ENCODE measurements around the gene DCAF5. TPM values are rescaled to one million over a fixed set of nuclear protein-coding genes. Genes with fewer than 3 reads are reported as not detected.
"Not testable (repeated sequence)": the region's sequence is repeated elsewhere in the genome, so short reads cannot be mapped to it uniquely, and the experiment has no call there.

DCAF5 gene
- polyA plus RNA-seq, 1 donor (not counting 4 experiments of a cell fraction or from before 2014, with no cell fraction given): 29.5 TPM

DNA sequence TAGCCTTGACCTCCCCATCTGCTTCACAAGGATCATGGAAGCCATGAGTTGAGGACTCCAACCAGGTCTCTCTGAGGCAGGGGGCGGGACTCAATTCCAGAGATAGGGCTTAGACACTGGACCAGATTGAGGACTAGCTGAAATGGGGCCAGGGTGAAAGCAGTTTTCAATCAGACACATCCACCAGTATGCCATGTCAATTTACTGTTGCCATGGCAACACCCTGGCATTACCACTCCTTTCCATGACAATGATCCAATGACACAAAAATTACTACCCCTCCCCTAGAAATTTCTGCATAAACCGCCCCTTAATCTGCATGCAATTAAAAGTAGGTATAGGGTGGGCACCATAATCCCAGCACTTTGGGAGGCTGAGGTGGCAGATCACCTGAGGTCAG lies 18.6 kb upstream of the DCAF5 start:
- Histone ChIP-seq H3K4me1 (ENCODE audit: control insufficient read depth, extremely low read depth, insufficient read depth, low read length) (no peaks in the 10 kb centered on the region), H4K20me1 (ENCODE audit: control insufficient read depth, extremely low read depth, insufficient read depth, low read length) (no peaks in the 10 kb centered on the region), H3K9ac (ENCODE audit: control insufficient read depth, extremely low read depth, insufficient read depth, low read length) (no peak overlapping the region), H2AFZ (ENCODE audit: control insufficient read depth, low read length) (no peak overlapping the region), H3K9me3 (ENCODE audit: control insufficient read depth, low read depth, low read length) (no peaks in the 10 kb centered on the region), H3K4me3 (ENCODE audit: control insufficient read depth in 2 of 3, extremely low read depth in 1 of 3, insufficient read depth in 2 of 3, low read depth in 1 of 3, low read length in 3 of 3) (no peak overlapping the region), H3K27me3 (ENCODE audit: control insufficient read depth, extremely low read depth, insufficient read depth, low read length) (no peaks in the 10 kb centered on the region), H3K36me3 (ENCODE audit: control insufficient read depth in 2 of 2, extremely low read depth in 1 of 2, insufficient read depth in 2 of 2, low read length in 2 of 2) (no peaks in the 10 kb centered on the region), H3K9me1 (ENCODE audit: control insufficient read depth, extremely low read depth, insufficient read depth, low read length) (no peaks in the 10 kb centered on the region), H3K79me2 (ENCODE audit: control insufficient read depth, insufficient read depth, low read length) (no peaks in the 10 kb centered on the region), H3K27ac (ENCODE audit: control insufficient read depth, insufficient read depth, low read length) (no peak overlapping the region), H3K4me2 (ENCODE audit: control insufficient read depth, extremely low read depth, insufficient read depth, low read depth, low read length) (no peak overlapping the region)
- FAIRE-seq (no peak), DNase-seq (ENCODE audit: low read depth, low spot score) (no peak)
- dilution Hi-C loops (cut with MboI; ENCODE audit: extremely low pct_ligation_motif_present, low sequenced_read_pairs): no loop called here
- no peak for TF ChIP-seq EZH2 (IDR thresholded peaks at IDR 0.05; ENCODE audit: low read length)
- TF ChIP-seq CTCF (optimal IDR thresholded peaks at IDR 0.05 in 1 of 3, IDR thresholded peaks at IDR 0.05 in 1 of 3, conservative IDR thresholded peaks at IDR 0.05 in 1 of 3; ENCODE audit: extremely low read depth in 1 of 3, insufficient read depth in 2 of 3, low read length in 3 of 3): no peak

GRCh38 chr14:69170839-69171238 lies 17.9 kb upstream of the DCAF5 start:
- H2AFZ ChIP-seq (ENCODE audit: control insufficient read depth, low read length): no peak overlapping the region
- H3K9me3 ChIP-seq (ENCODE audit: control insufficient read depth, low read depth, low read length): no peaks in the 10 kb centered on the region
- dilution Hi-C loops (cut with MboI; ENCODE audit: extremely low pct_ligation_motif_present, low sequenced_read_pairs): no loop called here
- TF ChIP-seq CTCF (optimal IDR thresholded peaks at IDR 0.05 in 1 of 3, IDR thresholded peaks at IDR 0.05 in 1 of 3, conservative IDR thresholded peaks at IDR 0.05 in 1 of 3; ENCODE audit: extremely low read depth in 1 of 3, insufficient read depth in 2 of 3, low read length in 3 of 3) (no peak), EZH2 (IDR thresholded peaks at IDR 0.05; ENCODE audit: low read length) (no peak)
- H3K4me2 ChIP-seq (ENCODE audit: control insufficient read depth, extremely low read depth, insufficient read depth, low read depth, low read length): no peak overlapping the region
- H3K27ac ChIP-seq (ENCODE audit: control insufficient read depth, insufficient read depth, low read length): no peak overlapping the region
- no peaks in the 10 kb centered on the region for H3K36me3 ChIP-seq (ENCODE audit: control insufficient read depth in 2 of 2, extremely low read depth in 1 of 2, insufficient read depth in 2 of 2, low read length in 2 of 2)
- no peak overlapping the region for H3K4me3 ChIP-seq (ENCODE audit: control insufficient read depth in 2 of 3, extremely low read depth in 1 of 3, insufficient read depth in 2 of 3, low read depth in 1 of 3, low read length in 3 of 3)
- no peaks in the 10 kb centered on the region for H3K27me3 ChIP-seq (ENCODE audit: control insufficient read depth, extremely low read depth, insufficient read depth, low read length)
- H3K9ac ChIP-seq (ENCODE audit: control insufficient read depth, extremely low read depth, insufficient read depth, low read length): no peak overlapping the region
- H3K9me1 ChIP-seq (ENCODE audit: control insufficient read depth, extremely low read depth, insufficient read depth, low read length): no peaks in the 10 kb centered on the region
- no peak for DNase-seq (ENCODE audit: low read depth, low spot score)
- no peaks in the 10 kb centered on the region for H3K4me1 ChIP-seq (ENCODE audit: control insufficient read depth, extremely low read depth, insufficient read depth, low read length)
- H3K79me2 ChIP-seq (ENCODE audit: control insufficient read depth, insufficient read depth, low read length): no peaks in the 10 kb centered on the region
- FAIRE-seq: no peak
- H4K20me1 ChIP-seq (ENCODE audit: control insufficient read depth, extremely low read depth, insufficient read depth, low read length): no peaks in the 10 kb centered on the region

- FAIRE-seq; H3K4me1 ChIP-seq (ENCODE audit: control insufficient read depth, extremely low read depth, insufficient read depth, low read length); H3K27me3 ChIP-seq (ENCODE audit: control insufficient read depth, extremely low read depth, insufficient read depth, low read length); H3K9ac ChIP-seq (ENCODE audit: control insufficient read depth, extremely low read depth, insufficient read depth, low read length); H3K9me3 ChIP-seq (ENCODE audit: control insufficient read depth, low read depth, low read length); H3K79me2 ChIP-seq (ENCODE audit: control insufficient read depth, insufficient read depth, low read length); H3K36me3 ChIP-seq (ENCODE audit: control insufficient read depth in 2 of 2, extremely low read depth in 1 of 2, insufficient read depth in 2 of 2, low read length in 2 of 2); H3K4me2 ChIP-seq (ENCODE audit: control insufficient read depth, extremely low read depth, insufficient read depth, low read depth, low read length); dilution Hi-C loops (cut with MboI; ENCODE audit: extremely low pct_ligation_motif_present, low sequenced_read_pairs); H3K27ac ChIP-seq (ENCODE audit: control insufficient read depth, insufficient read depth, low read length); H2AFZ ChIP-seq (ENCODE audit: control insufficient read depth, low read length); DNase-seq (ENCODE audit: low read depth, low spot score); H3K4me3 ChIP-seq (ENCODE audit: control insufficient read depth in 2 of 3, extremely low read depth in 1 of 3, insufficient read depth in 2 of 3, low read depth in 1 of 3, low read length in 3 of 3); H3K9me1 ChIP-seq (ENCODE audit: control insufficient read depth, extremely low read depth, insufficient read depth, low read length); H4K20me1 ChIP-seq (ENCODE audit: control insufficient read depth, extremely low read depth, insufficient read depth, low read length): not testable (repeated sequence)
These were observed 12.9 kb upstream of the DCAF5 start for GRCh38 chr14:69165787-69166186.
